Upper lobe of left lung (tissue), 6 donors: ENCODE measurements around the gene NADK2. TPM values are rescaled to one million over a fixed set of nuclear protein-coding genes. Genes with fewer than 3 reads are reported as not detected.
A peak's percentile ranks its signal among the peaks of the same experiment; 100 is the strongest.

Experiments
- ATAC-seq, 2 donors: fragments of 200-7000 bp; cut with Tn5 transposase; one replicate each; pipeline ENCODE4 v1.9.1; 2022; ENCODE audit warnings: mild to moderate bottlenecking in 2 of 2, moderate library complexity in 2 of 2; ENCODE audit not compliant: low FRiP score in 2 of 2
- DNase-seq, 2 donors: peaks; one replicate each; pipeline ENCODE4 v3.0.0-alpha.2; 2019 to 2020
- H3K27ac ChIP-seq, 4 donors: fragments of 200-600 bp; sonication (generic); one replicate each; pipeline ENCODE4 v1.5.1; 2016 to 2019
- H3K27me3 ChIP-seq, 4 donors: fragments of 200-600 bp; sonication (generic); one replicate each; pipeline ENCODE4 v1.5.1; 2017 to 2019
- H3K36me3 ChIP-seq, 4 donors: fragments of 200-600 bp; sonication (generic); one replicate each; pipeline ENCODE4 v1.5.1; 2016 to 2019
- H3K4me1 ChIP-seq, 4 donors: fragments of 200-600 bp; sonication (generic); one replicate each; pipeline ENCODE4 v1.5.1; 2018 to 2019
- H3K4me3 ChIP-seq, 4 donors: fragments of 200-600 bp; sonication (generic); one replicate each; pipeline ENCODE4 v1.5.1; 2017 to 2019; ENCODE audit warnings: mild to moderate bottlenecking in 2 of 4, moderate library complexity in 1 of 4
- H3K9me3 ChIP-seq, 4 donors: fragments of 200-600 bp; sonication (generic); one replicate each; pipeline ENCODE4 v1.5.1; 2018 to 2019
- EP300 ChIP-seq, 4 donors: sonication (generic); formaldehyde crosslinking; IDR thresholded peaks; one replicate each; pipeline ENCODE4 v1.5.1; 2017; ENCODE audit warnings: antibody characterized with exemption in 4 of 4, control low read depth in 2 of 4
- POLR2A ChIP-seq, 4 donors: fragments of 450-650 bp; IDR thresholded peaks; one replicate each; pipeline ENCODE4 v1.5.1; 2016 to 2017; ENCODE audit warnings: antibody characterized with exemption in 4 of 4, mild to moderate bottlenecking in 2 of 4
- POLR2AphosphoS5 ChIP-seq, 2 donors: sonication (generic); formaldehyde crosslinking; IDR thresholded peaks; one replicate each; pipeline ENCODE4 v1.5.1; 2017; ENCODE audit warnings: antibody characterized with exemption in 2 of 2
- WGBS, 2 donors: methylation state at CpG; one replicate each; pipeline ENCODE4 v1.1.5; 2017 to 2018; 5-methylcytosine and 5-hydroxymethylcytosine counted together
- total RNA-seq, 6 donors: library from RNA; depleted of rRNA in 4 of 6; stranded (reverse); fragments of >200 nt in 4 of 6; gene quantifications; one replicate each; pipeline versions ENCODE4 v1.1.0 to v1.2.1, GENCODE V29; 2016 to 2021
- TF ChIP-seq, protein P1 (sequence below), 6 experiments: fragments of 450-650 bp in 4 of 6; fragments of 200-600 bp in 2 of 6; sonication (generic) in 2 of 6; IDR thresholded peaks; one replicate each; pipeline ENCODE4 v1.5.1; 2016 to 2019; ENCODE audit warnings: antibody characterized with exemption in 6 of 6
- donor health status: DM: no; HTN: no; CAD: no; lungs with moderate emphysema.
- donor health status: DM: no; HTN: yes; CAD: no; lungs with severe emphysema.

Gene NADK2
- total RNA-seq, 6 donors from 2014 or later: 12.6 to 39.6 (median 19.9) TPM

DNA sequence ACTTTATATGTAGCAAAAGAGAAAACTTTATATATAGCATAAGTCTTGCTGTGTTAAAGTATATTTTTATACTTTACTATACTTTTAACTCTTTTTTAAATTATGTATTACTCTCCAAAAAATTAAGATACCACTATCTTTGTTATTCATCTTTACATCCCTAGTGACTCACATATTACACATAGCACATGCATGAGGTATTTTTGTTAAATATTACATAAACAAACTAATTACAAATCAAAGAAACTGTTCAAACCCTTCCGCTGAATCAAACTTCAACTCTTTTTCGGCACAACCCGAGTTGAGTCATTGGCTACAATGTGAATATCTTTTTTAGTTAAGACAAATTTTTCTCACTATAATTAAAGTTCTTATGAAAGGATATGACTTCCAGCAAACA, 32.1 kb downstream of the NADK2 start:
- ATAC-seq (no peak), DNase-seq (no peak)
- no peak for TF ChIP-seq EP300 (IDR thresholded peaks at IDR 0.05)
- Histone ChIP-seq H3K9me3 (no peaks in the 10 kb centered on the region), H3K4me1 (no peaks in the 10 kb centered on the region), H3K4me3 (no peak overlapping the region), H3K36me3 (peaks cover 0 to 55% (median 10%) of the 10 kb centered on the region in 4 donors), H3K27me3 (no peaks in the 10 kb centered on the region), H3K27ac (no peak overlapping the region)
- 95 to 97% methylated on average over 3 of the region's 3 CpGs for WGBS, 2 donors

DNA sequence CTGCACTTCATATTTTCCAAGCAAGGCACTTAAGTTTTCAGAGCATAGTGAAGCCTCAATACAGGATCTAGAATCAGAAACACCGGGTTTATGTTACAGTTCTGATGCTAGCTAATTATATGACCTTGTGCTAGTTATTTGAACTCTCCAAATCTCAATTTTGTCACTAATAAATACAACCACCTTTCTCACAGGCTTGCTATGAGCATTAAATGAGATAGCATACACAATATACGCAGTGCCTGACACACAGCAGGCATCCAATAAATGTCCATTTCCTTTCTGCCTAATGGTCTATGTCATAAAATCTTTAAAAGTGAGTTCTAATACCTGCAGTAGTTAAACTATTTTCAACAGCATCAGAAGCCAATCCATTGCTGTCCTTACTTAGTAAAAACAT, 32.9 kb downstream of the NADK2 start:
- 96% methylated on average over 2 of the region's 2 CpGs for WGBS, 2 donors

DNA sequence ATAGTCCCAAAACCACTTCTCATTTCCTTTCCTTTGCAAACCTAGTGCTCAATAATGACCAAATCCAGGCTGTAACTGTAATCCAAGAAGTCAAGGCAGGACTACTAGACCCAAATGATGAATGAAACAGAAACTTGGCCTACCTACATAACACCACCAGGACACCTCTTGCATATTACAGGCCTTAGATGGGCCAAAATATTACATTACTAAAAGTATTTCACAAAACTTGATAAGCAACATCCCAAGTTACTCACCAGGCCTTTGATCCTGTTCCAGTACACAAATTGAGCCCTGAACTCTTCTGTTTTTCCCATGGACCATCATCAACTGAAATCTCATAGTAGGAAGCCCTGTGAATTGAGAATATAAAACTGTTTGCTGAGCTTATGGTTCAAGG, 34.8 kb downstream of the NADK2 start:
- no peak for TF ChIP-seq EP300 (IDR thresholded peaks at IDR 0.05)
- TF ChIP-seq POLR2AphosphoS5 (IDR thresholded peaks at IDR 0.05): no peak
- TF ChIP-seq POLR2A (IDR thresholded peaks at IDR 0.05): no peak
- TF ChIP-seq, protein P1, sequence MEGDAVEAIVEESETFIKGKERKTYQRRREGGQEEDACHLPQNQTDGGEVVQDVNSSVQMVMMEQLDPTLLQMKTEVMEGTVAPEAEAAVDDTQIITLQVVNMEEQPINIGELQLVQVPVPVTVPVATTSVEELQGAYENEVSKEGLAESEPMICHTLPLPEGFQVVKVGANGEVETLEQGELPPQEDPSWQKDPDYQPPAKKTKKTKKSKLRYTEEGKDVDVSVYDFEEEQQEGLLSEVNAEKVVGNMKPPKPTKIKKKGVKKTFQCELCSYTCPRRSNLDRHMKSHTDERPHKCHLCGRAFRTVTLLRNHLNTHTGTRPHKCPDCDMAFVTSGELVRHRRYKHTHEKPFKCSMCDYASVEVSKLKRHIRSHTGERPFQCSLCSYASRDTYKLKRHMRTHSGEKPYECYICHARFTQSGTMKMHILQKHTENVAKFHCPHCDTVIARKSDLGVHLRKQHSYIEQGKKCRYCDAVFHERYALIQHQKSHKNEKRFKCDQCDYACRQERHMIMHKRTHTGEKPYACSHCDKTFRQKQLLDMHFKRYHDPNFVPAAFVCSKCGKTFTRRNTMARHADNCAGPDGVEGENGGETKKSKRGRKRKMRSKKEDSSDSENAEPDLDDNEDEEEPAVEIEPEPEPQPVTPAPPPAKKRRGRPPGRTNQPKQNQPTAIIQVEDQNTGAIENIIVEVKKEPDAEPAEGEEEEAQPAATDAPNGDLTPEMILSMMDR (IDR thresholded peaks at IDR 0.05): no peak
- no peak for DNase-seq
- H3K36me3 ChIP-seq: peaks cover 0 to 43% (median 10%) of the 10 kb centered on the region in 4 donors

More for the DNA sequence above, 32.9 kb downstream of the NADK2 start:
- H3K27me3 ChIP-seq: no peaks in the 10 kb centered on the region
- no peak overlapping the region for H3K27ac ChIP-seq
- ATAC-seq (no peak), DNase-seq (no peak)
- no peaks in the 10 kb centered on the region for H3K9me3 ChIP-seq
- H3K36me3 ChIP-seq: peaks cover 0 to 54% (median 10%) of the 10 kb centered on the region in 4 donors
- no peaks in the 10 kb centered on the region for H3K4me1 ChIP-seq
- TF ChIP-seq, protein P1 (IDR thresholded peaks at IDR 0.05): no peak
- TF ChIP-seq EP300 (IDR thresholded peaks at IDR 0.05) (no peak), POLR2A (IDR thresholded peaks at IDR 0.05) (no peak), POLR2AphosphoS5 (IDR thresholded peaks at IDR 0.05) (no peak)
- H3K4me3 ChIP-seq: no peak overlapping the region

DNA sequence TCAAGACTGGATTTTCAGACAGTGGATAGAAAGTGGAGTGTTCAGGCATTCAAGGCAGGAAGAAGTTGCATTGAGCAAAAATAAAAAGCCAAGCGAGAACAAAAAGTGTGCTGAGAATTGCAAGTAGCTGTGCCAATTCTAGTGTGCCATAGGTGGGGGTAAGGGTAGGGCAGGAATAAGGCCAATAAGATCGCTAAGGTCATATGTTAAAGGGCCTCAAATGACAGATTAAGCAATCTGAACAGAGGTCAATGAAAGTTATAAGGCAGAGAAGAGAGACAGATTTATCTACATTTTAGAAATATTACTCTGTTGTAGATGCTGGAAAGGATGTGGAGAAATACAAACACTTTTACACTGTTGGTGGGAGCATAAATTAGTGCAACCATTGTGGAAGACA, 36.4 kb downstream of the NADK2 start:
- no peak for ATAC-seq

More for the DNA sequence above, 34.8 kb downstream of the NADK2 start:
- H3K27me3 ChIP-seq: no peaks in the 10 kb centered on the region
- H3K27ac ChIP-seq: no peak overlapping the region
- ATAC-seq: no peak
- H3K4me1 ChIP-seq: peaks cover 0 to 3% (median 0%) of the 10 kb centered on the region in 4 donors
- H3K4me3 ChIP-seq: no peak overlapping the region
- no peaks in the 10 kb centered on the region for H3K9me3 ChIP-seq

DNA sequence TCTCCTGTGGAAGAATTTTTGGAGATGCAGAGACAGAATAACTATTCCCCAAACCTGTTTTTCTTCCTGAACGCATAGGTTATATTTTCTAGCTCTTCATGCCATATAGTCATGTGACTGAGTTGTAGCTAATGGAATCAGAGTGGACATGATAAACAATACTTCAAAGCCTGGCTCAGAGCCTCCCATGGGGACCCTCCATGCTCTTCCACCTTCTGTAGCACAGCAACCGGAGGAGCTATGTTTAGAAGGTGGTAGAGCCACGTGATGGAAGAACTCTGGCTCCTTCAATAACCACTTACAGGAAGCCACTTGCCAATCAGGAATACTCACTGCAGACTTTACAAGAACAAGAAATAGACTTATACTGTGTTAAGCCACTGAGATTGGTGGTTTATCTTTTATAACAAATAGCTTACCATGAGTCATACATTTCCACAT, 39.2 kb downstream of the NADK2 start:
- ATAC-seq (no peak), DNase-seq (peak in 1 of 2 donors; percentile 20)
- TF ChIP-seq EP300 (IDR thresholded peaks at IDR 0.05): no peak
- TF ChIP-seq, protein P1 (IDR thresholded peaks at IDR 0.05): no peak
- H3K9me3 ChIP-seq: no peaks in the 10 kb centered on the region
- H3K27ac ChIP-seq: no peak overlapping the region
- WGBS, 2 donors: 63 to 77% methylated on average over 3 of the region's 3 CpGs
- peaks cover 0 to 53% (median 6%) of the 10 kb centered on the region in 4 donors for H3K36me3 ChIP-seq
- H3K4me1 ChIP-seq: peaks cover 0 to 3% (median 0%) of the 10 kb centered on the region in 4 donors
- no peak overlapping the region for H3K4me3 ChIP-seq
- no peaks in the 10 kb centered on the region for H3K27me3 ChIP-seq

More for the DNA sequence above, 36.4 kb downstream of the NADK2 start:
- no peaks in the 10 kb centered on the region for H3K27me3 ChIP-seq
- H3K9me3 ChIP-seq: no peaks in the 10 kb centered on the region
- peaks cover 0 to 42% (median 3%) of the 10 kb centered on the region in 4 donors for H3K36me3 ChIP-seq
- WGBS, 2 donors: 89 to 95% methylated on average over 2 of the region's 2 CpGs
- H3K4me1 ChIP-seq: peaks cover 0 to 3% (median 0%) of the 10 kb centered on the region in 4 donors
- no peak overlapping the region for H3K4me3 ChIP-seq
- TF ChIP-seq POLR2AphosphoS5 (IDR thresholded peaks at IDR 0.05): no peak
- TF ChIP-seq POLR2A (IDR thresholded peaks at IDR 0.05): no peak
- TF ChIP-seq EP300 (IDR thresholded peaks at IDR 0.05): no peak
- TF ChIP-seq, protein P1 (IDR thresholded peaks at IDR 0.05): no peak
- no peak for DNase-seq
- H3K27ac ChIP-seq: no peak overlapping the region
